GM19452 (cell line): ENCODE measurements around the gene L3HYPDH.
"Not testable (repeated sequence)": the region's sequence is repeated elsewhere in the genome, so short reads cannot be mapped to it uniquely, and the experiment has no call there.

Source experiments
- ATAC-seq: cut with Tn5 transposase; IDR thresholded peaks from one replicate; pipeline ENCODE4 v1.9.1; 2021; ENCODE audit not compliant: unreplicated experiment

L3HYPDH gene

GRCh38 chr14:59480166-59480565 is 4.0 kb downstream of the L3HYPDH start:
- ATAC-seq: no peak

GRCh38 chr14:59478540-59478939 is 5.7 kb downstream of the L3HYPDH start:
- ATAC-seq: no peak

- ATAC-seq: no peak
These were observed 8.5 kb downstream of the L3HYPDH start for GRCh38 chr14:59475709-59476108.

- ATAC-seq: no peak
These were observed 10.0 kb downstream of the L3HYPDH start for GRCh38 chr14:59474172-59474571.

- ATAC-seq: peak; percentile 30
These were observed 18.7 kb downstream of the L3HYPDH start, which contains the start of gene GPR135 for GRCh38 chr14:59465316-59466135. TSS of gene GPR135 (minus strand) at chr14:59465380. CDS start at chr14:59465226, 154 bp downstream.

GRCh38 chr14:59464486-59465315 is 19.5 kb downstream of the L3HYPDH start:
- ATAC-seq: peak; percentile 62

GRCh38 chr14:59463787-59464485 is 20.3 kb downstream of the L3HYPDH start:
- ATAC-seq: no peak

GRCh38 chr14:59461891-59462290 is 22.3 kb downstream of the L3HYPDH start:
- ATAC-seq: no peak

- no peak for ATAC-seq
These were observed 23.8 kb downstream of the L3HYPDH start for GRCh38 chr14:59460378-59460777.

- no peak for ATAC-seq
These were observed 25.7 kb downstream of the L3HYPDH start for GRCh38 chr14:59458486-59458885.

- no peak for ATAC-seq
These were observed 28.8 kb downstream of the L3HYPDH start for GRCh38 chr14:59455411-59455810.

- no peak for ATAC-seq
These were observed 30.1 kb downstream of the L3HYPDH start for GRCh38 chr14:59454139-59454538.

GRCh38 chr14:59451849-59452248 is 32.4 kb downstream of the L3HYPDH start:
- no peak for ATAC-seq

GRCh38 chr14:59450716-59451115 is 33.5 kb downstream of the L3HYPDH start:
- ATAC-seq: no peak

GRCh38 chr14:59448673-59449072 is 35.5 kb downstream of the L3HYPDH start:
- ATAC-seq: not testable (repeated sequence)

GRCh38 chr14:59439256-59439965 is 44.8 kb downstream of the L3HYPDH start:
- ATAC-seq: no peak

- no peak for ATAC-seq
These were observed 46.0 kb downstream of the L3HYPDH start for GRCh38 chr14:59438195-59438647.

- no peak for ATAC-seq
These were observed 48.2 kb downstream of the L3HYPDH start for GRCh38 chr14:59435987-59436386.

GRCh38 chr14:59435101-59435500 is 49.1 kb downstream of the L3HYPDH start:
- ATAC-seq: no peak

GRCh38 chr14:59429790-59430189 is 54.4 kb downstream of the L3HYPDH start:
- ATAC-seq: no peak
